Fibroblast of skin of left biceps (primary cell): ENCODE results near the gene SLC25A11.
"Not testable (repeated sequence)": the region's sequence is repeated elsewhere in the genome, so short reads cannot be mapped to it uniquely, and the experiment has no call there.

Experiments used
- DNase-seq, 2 experiments: peaks; one replicate each; pipeline ENCODE4 v3.0.0-alpha.2; 2013; ENCODE audit warnings: low read depth in 2 of 2

Gene SLC25A11

DNA sequence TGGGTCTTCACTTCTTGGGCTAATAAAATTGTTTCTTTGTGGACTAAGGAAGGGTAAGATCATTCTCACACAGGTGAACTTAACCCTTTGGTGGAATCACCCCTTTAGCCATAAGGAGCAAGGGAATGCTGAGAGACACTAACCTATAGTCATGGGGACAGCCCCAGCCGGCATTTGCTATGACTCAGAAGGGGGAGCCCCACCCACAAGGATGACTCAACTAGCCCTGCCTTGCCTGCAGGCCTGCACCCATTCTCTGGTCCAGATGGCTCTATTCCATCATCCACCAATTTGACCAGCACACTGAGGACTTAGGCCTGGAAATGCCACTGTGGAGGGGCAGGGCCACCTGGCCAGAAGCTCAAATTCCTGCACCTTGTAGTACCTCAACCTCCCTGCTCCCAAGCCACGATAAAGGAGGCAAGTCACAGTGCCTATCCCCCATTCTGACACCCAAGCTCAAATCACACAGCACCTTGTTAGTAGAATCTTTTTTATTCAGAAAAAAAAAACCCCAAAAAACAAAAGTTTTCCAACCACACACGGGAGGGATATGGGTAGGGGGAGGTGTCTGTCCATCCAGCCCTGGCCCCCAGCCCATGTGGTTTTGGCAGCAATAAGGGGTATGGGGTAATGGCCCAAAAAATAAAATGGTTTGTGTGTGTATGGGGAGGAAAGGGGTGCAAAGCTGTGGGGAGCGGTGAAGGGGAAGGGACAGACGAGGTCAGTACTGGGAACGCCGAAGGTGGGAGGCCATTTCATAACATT is 5.5 kb upstream of the SLC25A11 start:
- DNase-seq: no peak

- DNase-seq: no peak
Measured at GRCh38 chr17:4944554-4945175, 4.8 kb upstream of the SLC25A11 start.

DNA sequence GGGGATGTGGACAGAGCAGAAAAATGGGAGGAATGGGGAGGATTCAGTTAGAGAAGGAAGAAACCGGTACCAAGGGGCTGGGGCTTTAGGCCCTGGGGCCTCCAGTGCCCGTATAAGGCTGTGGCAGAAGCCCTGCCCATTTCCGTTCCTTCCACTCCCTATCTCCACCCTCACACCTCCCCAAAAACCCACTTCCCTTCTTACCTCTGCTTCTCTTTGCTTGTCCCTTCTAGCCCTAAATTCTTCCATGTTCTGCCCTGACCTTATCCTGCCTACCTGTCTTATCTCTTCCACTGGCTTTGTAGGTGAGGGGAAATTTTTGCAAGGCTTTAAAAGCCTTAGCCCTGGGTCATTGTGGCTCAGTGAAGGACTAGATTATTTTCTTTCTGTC is 4.3 kb upstream of the SLC25A11 start:
- no peak for DNase-seq

DNA sequence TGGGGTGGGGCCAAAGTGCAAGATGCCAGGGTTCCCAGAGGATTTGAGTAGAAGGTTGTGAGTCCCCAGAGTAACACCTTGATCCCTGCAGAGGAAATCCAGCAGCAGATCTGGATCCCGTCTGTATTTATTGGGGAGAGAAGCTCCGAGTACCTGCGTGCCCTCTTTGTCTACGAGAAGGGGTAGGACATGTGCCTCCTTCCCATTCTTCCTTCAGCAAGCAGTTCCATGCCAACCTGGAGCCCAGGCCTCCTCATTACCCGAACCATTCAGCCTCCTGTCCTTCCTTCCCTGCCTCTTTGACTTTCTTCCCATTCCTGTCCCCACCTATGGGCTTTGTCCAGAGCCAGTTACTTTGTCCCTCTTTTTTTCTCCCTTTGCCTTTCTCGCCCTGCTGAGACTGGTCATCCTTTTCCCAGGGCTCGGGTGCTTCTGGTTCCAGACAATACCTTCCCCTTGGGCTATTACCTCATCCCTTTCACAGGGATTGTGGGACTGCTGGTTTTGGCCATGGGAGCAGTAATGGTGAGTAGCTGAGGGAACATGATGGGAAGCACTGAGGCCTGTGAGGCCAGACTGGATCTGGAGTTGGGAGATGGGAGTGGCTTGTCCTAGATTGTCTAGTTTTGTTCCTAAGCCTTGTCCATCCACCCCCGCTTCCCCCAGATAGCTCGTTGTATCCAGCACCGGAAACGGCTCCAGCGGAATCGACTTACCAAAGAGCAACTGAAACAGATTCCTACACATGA is 3.1 kb upstream of the SLC25A11 start:
- DNase-seq: no peak

GRCh38 chr17:4941319-4941610 is 1.4 kb upstream of the SLC25A11 start:
- no peak for DNase-seq

DNA sequence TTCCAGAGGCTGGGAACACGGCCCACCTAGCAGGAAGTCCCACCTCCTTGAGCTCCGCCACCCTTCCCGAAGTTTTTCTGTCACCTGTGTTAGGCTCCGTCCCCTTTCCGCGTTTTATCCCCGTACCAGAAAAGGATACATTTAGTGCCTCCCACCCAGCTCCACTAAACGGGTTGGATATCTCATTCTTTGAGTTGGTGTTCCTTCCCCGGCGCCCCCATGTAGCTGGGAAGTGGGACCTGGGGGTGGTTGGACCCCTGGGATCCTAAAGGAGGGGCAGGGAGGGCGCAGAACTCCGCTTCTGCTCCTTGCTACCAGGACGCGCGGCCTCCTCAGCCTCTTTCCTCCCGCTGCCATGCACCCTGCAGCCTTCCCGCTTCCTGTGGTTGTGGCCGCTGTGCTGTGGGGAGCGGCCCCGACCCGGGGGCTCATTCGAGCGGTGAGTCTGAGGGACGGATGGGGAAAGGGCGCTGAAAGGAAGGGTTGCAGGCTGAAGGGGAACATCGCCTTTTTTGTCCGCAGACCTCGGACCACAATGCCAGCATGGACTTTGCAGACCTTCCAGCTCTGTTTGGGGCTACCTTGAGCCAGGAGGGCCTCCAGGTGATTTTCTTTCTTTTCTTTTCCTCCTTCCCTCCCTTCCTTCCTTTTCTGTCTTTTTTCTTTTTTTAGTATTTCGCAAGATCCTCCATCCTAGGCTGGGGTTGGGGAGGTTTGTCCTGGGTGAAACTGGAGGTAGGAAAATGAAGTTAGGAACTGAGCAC is 891 bp upstream of the SLC25A11 start:
- DNase-seq: no peak

DNA sequence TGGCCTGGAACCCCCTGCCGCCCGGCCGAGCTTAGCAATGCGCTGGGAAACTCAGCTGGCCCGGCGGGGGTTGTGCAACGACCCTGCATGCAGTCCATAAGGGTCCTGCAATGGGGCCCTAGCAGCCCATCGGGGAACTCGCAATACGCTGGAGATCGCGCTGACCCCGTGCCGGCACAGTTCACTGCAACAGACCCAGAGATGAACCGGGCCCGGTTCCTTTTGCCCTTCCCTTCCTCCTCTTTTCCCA is 375 bp downstream of the SLC25A11 start:
- no peak for DNase-seq

GRCh38 chr17:4938688-4939545 is 929 bp downstream of the SLC25A11 start:
- DNase-seq: no peak

- DNase-seq: no peak
Measured at GRCh38 chr17:4938069-4938491, 1.8 kb downstream of the SLC25A11 start.

DNA sequence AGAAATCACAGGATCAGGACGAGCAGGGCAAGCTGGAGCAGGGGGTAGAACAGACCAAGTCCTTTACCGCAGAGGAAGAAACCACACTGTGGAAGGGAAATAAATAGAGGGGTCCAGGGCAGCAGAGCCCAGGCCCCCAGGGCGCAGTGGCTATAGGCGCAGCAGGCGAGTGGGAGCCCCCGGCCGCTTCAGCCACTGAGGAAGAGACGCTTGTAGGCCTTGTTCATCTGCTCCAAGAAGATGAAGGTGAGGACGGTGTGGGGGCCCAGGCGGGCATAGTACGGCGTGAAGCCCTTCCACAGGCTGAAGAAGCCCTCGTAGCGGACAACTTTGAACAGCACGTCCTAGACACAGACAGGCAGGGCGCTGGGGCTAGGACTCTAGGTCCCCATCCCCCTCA is 2.3 kb downstream of the SLC25A11 start:
- no peak for DNase-seq

DNA sequence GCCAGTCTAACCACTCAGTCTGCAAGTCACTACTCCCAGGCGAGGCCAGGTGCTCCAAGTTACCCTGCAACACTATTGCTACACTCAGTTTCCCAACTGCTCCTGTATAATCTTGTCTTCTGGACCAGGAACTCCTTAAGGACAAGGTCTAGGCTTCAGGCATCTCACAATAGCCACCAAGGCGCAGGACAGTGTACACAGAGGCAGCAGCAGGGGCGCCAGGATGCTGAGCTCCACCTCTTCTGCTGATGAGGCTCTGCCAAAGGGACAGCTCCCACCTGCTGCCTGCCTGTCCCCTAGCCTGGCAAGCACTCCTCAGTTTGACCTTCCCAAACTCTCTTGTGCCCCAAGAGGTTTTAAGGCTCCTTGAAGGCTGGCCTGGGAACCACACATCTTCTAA is 3.4 kb downstream of the SLC25A11 start:
- no peak for DNase-seq

GRCh38 chr17:4935650-4936049 is 4.2 kb downstream of the SLC25A11 start:
- DNase-seq: no peak

GRCh38 chr17:4934173-4934979 is 5.5 kb downstream of the SLC25A11 start:
- no peak for DNase-seq

DNA sequence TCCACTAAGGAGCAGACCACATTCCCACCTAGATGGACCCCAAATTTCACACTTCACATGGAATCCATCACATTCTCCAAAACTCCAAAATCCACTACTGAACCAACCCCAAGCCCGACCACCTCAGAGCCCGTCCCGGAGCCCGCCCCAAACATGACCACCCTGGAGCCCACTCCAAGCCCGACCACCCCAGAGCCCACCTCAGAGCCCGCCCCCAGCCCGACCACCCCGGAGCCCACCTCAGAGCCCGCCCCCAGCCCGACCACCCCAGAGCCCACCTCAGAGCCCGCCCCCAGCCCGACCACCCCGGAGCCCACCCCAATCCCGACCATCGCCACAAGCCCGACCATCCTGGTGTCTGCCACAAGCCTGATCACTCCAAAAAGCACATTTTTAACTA is 6.2 kb downstream of the SLC25A11 start:
- no peak for DNase-seq

DNA sequence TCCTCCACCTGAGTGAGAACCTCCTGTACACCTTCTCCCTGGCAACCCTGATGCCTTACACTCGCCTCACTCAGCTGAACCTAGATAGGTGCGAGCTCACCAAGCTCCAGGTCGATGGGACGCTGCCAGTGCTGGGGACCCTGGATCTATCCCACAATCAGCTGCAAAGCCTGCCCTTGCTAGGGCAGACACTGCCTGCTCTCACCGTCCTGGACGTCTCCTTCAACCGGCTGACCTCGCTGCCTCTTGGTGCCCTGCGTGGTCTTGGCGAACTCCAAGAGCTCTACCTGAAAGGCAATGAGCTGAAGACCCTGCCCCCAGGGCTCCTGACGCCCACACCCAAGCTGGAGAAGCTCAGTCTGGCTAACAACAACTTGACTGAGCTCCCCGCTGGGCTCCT is 7.1 kb downstream of the SLC25A11 start:
- DNase-seq: no peak

DNA sequence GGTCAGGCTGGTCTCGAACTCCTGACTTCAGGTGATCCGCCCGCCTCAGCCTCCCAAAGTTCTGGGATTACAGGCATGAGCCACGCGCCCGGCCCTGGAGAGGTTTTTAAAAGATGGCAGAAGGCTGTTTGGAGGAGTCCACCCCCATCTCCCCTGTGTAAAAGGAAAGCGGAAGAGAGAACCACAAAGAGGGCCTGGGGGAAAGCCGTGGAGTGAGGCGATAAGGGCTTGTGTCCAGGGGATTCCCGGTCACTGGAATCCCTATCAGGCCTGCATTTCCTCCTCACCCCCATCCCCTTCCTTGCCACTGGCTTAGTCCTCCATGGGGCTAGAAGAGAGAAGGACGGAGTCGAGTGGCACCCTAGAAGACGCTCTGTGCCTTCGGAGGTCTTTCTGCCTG is 7.9 kb downstream of the SLC25A11 start, which contains the start of gene GP1BA:
GP1BA (plus strand) TSS at position 315 of the 400 bp plus-strand sequence. CDS start 328 bp downstream, outside the sequence.
- DNase-seq: no peak

- DNase-seq: no peak
Measured at GRCh38 chr17:4928881-4929280, 11.0 kb downstream of the SLC25A11 start.

DNA sequence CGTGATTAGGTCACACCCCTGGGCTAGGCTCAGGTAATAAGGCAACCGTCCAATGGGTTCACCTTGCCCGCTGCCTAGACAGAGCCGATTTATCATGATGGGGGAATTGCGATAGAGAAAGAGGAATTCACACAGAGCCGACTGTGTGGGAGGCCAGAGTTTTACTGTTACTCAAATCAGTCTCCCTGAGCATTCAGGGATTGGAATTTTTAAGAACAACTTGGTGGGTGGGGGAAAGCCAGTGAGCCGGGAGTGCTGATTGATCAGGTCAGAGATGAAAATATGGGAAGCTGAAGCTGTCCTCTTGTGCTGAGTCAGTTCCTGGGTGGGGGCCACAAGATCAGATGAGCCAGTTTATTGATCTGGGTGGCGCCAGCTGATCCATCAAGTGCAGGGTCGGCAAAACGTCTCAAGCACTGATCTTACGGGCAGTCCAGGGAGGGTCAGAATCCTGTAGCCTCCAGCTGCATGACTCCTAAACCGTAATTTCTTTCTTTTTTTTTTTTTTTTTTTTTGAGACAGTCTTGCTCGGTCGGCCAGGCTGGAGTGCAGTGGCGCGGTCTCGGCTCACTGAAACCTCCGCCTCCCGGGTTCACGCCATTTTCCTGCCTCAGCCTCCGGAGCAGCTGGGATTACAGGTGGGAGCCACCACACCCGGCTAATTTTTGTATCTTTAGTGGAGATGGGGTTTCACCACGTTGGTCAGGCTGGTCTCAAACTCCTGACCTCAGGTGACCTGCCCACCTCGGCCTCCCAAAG is 13.1 kb downstream of the SLC25A11 start:
- DNase-seq: not testable (repeated sequence)

DNA sequence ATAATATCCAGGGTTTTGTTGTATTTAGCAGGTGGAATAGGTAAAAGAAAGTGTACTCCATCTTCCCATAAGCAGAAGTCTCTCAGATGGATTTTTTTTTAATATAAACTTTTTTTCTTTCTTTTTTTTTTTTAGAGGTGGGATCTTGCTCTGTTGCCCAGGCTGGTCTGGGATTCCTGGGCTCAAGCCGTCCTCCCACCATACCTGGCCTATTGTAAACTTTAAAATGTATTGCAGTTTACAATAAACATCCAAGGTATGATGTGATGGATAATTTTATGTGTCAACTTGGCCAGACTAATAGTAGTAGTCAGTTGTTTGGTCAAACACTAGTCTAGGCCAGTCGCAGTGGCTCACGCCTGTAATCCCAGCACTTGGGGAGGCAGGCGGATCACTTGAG is 18.5 kb downstream of the SLC25A11 start:
- DNase-seq: no peak
